ES-I3 (cell line): ENCODE measurements around the gene DUSP9.

ENCODE experiments used
- H3K36me3 ChIP-seq: 2 replicates; pipeline ENCODE4 v1.6.1; 2013; ENCODE audit warnings: mild to moderate bottlenecking, low read length, control low read depth, moderate library complexity; ENCODE audit not compliant: insufficient read depth
- H3K4me1 ChIP-seq: 2 replicates; pipeline ENCODE4 v1.6.1; 2013; ENCODE audit warnings: mild to moderate bottlenecking, control low read depth, low read length; ENCODE audit not compliant: insufficient read depth
- H3K9ac ChIP-seq: 2 replicates; pipeline ENCODE4 v1.6.1; 2013; ENCODE audit warnings: low read depth, mild to moderate bottlenecking, low read length, moderate library complexity
- H3K9me3 ChIP-seq: 2 replicates; pipeline ENCODE4 v1.6.1; 2013; ENCODE audit warnings: mild to moderate bottlenecking, low read length, moderate library complexity; ENCODE audit not compliant: control insufficient read depth, insufficient read depth

The DUSP9 gene

DNA sequence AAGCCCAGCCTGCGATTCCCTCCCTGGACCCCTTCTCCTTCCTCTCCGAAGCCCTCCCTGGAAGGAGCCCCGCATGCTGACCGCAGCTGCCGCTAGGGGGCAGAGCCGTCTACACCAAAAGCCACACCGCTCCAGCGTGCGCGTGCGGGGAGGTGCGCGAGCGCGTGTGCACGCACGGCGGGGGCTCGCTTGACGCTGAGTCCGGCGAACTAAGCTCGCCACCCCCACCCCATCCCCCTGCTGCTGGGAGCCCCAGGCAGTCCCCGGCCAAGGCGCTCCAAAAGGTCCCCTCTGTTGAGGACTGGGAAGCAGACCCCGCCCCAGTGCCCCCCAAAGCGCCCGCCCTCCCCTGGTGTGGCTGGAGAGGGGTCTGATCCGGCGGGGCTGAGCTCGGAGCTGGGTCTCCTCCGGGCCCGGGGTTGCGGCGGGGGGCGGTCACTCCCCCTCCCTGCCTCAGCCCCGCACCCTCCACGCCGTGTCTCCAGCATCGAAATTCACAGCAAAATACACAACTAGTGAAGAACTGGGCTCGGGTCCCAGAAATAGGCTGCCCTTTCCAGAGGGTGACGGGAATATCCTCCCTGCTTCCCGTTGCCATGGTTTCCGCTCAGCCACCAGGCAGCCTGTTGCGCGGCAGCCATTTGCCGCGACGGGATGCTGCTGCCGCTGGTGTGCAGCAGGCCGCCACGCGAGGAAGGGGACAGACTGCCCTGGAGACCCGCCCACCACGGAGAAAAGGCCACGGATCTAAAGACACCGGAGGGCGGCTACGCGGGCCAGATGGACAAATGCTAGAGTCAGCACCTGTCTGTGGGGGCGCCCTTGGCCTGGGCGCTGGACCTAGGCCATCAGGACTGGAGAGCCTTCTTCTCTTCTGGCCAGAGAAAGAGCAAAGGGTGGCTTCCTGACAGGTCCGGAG lies 36.8 kb upstream of the DUSP9 start:
- H3K9me3 ChIP-seq, result peaks cover 3% of the 10 kb centered on the region; the same call in 1 of the 2 replicates
- no peaks in the 10 kb centered on the region for H3K36me3 ChIP-seq
- H3K9ac ChIP-seq, result peak overlapping the region; percentile 8; the same call in 1 of the 2 replicates
- no peaks in the 10 kb centered on the region for H3K4me1 ChIP-seq

DNA sequence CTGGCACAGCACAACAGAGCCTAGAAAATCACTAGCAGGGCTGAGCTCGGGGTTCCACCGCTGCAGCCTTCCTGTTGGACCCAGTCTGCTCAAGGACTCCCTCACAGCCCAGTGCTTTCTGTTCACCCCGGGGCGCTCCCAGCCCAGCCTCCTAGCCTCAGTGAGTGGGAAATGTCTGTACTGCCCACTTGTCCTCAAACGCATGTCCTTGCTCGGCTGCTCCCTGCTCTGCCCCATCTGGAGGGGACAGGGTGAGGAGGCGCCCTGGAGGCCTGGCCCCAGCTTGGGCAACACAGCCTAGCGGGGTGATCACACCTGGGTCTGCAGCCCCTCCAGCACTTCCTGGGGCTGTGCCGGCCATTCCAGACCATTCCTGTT lies 36.2 kb upstream of the DUSP9 start:
- Histone ChIP-seq H3K9me3 (peaks cover 3% of the 10 kb centered on the region; the same call in 1 of the 2 replicates), H3K9ac (no peak overlapping the region; the same call in 1 of the 2 replicates), H3K4me1 (no peaks in the 10 kb centered on the region), H3K36me3 (no peaks in the 10 kb centered on the region)

GRCh38 chrX:153611298-153612095 lies 35.5 kb upstream of the DUSP9 start:
- no peak overlapping the region for H3K9ac ChIP-seq
- H3K36me3 ChIP-seq, result no peaks in the 10 kb centered on the region
- H3K9me3 ChIP-seq, result peaks cover 3% of the 10 kb centered on the region; the same call in 1 of the 2 replicates
- no peaks in the 10 kb centered on the region for H3K4me1 ChIP-seq

DNA sequence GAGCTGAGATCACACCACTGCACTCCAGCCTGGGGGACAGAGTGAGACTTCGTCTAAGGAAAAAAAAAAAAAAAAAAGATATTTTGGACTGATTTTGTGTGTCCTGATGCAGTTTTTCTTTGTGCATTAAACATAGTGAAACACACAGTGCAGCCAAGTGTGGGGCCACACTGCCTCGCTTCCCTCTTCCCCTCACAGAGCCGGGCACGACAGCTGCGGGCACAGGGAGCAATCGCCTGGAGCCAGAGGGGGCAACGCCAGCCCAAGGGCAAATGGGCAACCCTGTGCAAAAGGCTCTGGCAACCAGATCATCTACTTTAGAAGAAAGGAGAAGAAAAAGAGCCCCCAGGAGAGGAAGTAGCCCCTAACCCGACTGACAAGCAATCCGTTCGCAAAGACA lies 34.6 kb upstream of the DUSP9 start:
- H3K9me3 ChIP-seq, result peaks cover 3% of the 10 kb centered on the region; the same call in 1 of the 2 replicates
- no peak overlapping the region for H3K9ac ChIP-seq
- no peaks in the 10 kb centered on the region for H3K36me3 ChIP-seq
- H3K4me1 ChIP-seq, result no peaks in the 10 kb centered on the region

DNA sequence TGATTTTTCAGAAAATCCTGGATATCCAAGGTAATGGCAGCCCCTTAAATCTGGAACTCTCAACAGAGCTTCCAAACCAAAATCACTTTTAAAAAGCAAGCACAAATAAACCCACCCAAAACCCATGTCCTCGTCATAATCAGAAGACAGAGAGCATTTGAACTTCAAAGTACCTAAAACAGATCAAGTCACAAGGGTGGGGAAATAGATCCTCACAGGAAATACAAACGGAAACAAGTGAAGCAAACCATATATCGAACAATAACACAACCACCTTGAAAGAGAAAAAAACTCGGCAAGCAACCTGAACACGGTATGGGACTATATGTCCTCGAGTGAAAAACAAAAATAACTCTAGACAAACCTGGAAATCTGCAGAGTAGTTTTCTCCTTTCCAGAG lies 32.2 kb upstream of the DUSP9 start:
- H3K9me3 ChIP-seq, result peaks cover 3% of the 10 kb centered on the region; the same call in 1 of the 2 replicates

GRCh38 chrX:153620576-153620975 lies 26.4 kb upstream of the DUSP9 start:
- H3K9ac ChIP-seq, result no peak overlapping the region
- H3K9me3 ChIP-seq, result no peaks in the 10 kb centered on the region
- no peaks in the 10 kb centered on the region for H3K4me1 ChIP-seq
- no peaks in the 10 kb centered on the region for H3K36me3 ChIP-seq

More for the DNA sequence above, 32.2 kb upstream of the DUSP9 start:
- no peaks in the 10 kb centered on the region for H3K36me3 ChIP-seq
- H3K4me1 ChIP-seq, result no peaks in the 10 kb centered on the region
- H3K9ac ChIP-seq, result no peak overlapping the region

DNA sequence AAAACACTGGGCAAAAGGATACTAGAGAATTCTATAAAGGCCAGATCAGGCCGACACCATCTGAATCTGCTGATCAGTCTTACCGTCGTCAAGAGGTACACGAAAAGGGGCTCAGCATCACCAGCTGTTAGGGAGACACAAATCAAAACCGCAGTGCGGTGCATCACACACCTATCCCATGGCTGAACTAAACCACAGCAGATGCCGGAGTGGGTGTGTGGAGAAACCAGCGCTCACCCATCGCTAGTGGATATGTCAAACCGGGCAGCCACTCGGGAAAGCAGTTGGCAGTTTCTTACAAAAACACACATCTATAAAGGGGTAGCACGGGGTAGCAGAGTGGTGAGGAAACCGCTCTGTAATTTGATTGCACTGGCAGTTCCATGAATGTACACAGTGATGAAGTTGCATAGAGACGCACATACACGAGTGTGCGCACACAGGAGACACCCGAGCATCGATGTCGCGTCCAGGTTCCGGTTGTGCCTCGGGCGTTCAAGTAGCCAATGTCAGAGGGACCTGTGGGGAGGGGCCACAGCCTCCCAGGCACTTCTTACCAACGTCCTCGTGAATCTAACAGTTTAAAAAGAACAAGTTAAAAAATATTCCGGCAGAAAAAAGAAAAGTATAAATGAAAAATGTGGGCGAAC lies 24.9 kb upstream of the DUSP9 start:
- H3K4me1 ChIP-seq, result no peaks in the 10 kb centered on the region
- no peaks in the 10 kb centered on the region for H3K36me3 ChIP-seq
- no peak overlapping the region for H3K9ac ChIP-seq
- H3K9me3 ChIP-seq, result no peaks in the 10 kb centered on the region

- Histone ChIP-seq H3K4me1 (no peaks in the 10 kb centered on the region), H3K9ac (no peak overlapping the region), H3K9me3 (no peaks in the 10 kb centered on the region), H3K36me3 (no peaks in the 10 kb centered on the region)
Measured at GRCh38 chrX:153622661-153623309, 24.2 kb upstream of the DUSP9 start.

DNA sequence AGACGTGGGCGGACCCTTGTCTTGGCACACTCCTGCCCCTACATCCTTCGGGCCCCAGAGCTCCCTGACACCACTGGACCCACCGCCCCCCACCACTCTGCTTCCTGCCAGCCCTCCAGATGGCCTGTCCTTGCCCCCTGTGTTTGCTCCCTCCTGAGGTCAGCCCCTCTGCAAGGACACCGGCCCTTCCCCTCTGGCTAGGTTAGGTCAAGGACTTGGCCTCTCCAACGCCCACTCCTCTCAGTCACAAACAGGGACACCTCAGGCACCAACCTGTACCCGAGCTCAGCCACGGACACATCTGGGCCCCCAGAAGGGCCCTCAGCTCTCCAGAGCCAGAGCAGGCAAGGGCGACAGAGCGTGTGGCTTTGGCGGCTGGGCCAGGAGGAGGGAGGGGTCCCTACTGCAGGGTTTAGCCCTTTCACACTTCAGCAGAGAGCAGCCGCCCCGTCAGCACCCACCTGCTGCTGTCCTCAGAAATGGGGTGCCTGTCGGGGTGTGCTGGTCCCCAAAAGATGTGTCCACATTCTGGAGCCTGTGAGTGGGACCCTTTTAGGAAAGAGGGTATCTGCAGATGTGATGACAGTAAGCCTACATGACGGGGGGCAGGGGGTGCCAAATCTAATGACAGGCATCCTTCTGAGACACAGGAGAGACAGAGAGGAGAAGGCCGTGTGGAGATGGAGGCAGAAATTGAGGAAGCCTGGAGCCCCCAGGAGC lies 23.5 kb upstream of the DUSP9 start:
- H3K4me1 ChIP-seq, result no peaks in the 10 kb centered on the region
- no peaks in the 10 kb centered on the region for H3K9me3 ChIP-seq
- no peaks in the 10 kb centered on the region for H3K36me3 ChIP-seq
- no peak overlapping the region for H3K9ac ChIP-seq

DNA sequence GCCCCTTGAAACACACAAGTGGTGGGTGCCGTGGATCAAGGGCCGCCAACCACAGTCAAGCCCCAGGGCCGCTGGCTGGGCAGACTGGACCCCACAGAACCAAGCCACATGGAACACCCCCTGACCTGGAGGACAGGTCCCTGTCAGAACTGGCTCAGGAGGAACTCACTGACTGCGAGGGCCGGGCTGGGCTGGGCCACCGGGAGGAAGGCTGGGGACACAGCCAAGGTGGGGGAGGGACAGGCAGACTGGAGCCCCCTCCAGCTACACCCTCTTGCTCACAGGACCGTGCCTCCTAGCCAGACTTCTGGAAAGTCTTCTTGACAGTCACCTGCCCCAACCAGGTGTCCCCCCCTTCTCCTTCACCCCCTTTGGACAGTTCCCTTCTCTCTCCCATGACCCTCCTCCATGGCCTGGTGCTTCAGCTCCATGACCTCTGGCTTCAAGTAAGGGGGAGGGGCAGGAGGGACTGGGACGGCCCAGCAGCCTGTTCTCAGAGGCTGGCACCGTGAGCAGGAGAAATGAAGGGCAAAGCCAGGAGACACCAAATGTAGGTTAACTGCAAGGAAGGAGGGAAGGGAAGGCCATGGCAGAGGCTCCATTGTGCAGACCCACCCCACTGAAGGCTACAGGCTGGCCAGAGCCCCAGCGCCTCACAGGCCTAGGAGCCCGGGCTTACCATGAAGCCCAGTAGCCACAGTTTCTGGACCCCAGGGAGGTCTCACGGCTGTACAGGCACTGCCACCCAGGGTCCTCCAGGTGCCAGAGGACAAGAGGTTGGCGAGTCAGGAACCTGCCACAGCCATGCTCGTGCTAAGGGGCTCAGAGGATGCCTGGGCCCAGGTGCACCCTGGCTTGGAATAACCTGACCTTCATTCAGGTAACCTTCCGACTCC lies 22.6 kb upstream of the DUSP9 start:
- Histone ChIP-seq H3K4me1 (no peaks in the 10 kb centered on the region), H3K36me3 (no peaks in the 10 kb centered on the region), H3K9me3 (no peaks in the 10 kb centered on the region), H3K9ac (no peak overlapping the region)

DNA sequence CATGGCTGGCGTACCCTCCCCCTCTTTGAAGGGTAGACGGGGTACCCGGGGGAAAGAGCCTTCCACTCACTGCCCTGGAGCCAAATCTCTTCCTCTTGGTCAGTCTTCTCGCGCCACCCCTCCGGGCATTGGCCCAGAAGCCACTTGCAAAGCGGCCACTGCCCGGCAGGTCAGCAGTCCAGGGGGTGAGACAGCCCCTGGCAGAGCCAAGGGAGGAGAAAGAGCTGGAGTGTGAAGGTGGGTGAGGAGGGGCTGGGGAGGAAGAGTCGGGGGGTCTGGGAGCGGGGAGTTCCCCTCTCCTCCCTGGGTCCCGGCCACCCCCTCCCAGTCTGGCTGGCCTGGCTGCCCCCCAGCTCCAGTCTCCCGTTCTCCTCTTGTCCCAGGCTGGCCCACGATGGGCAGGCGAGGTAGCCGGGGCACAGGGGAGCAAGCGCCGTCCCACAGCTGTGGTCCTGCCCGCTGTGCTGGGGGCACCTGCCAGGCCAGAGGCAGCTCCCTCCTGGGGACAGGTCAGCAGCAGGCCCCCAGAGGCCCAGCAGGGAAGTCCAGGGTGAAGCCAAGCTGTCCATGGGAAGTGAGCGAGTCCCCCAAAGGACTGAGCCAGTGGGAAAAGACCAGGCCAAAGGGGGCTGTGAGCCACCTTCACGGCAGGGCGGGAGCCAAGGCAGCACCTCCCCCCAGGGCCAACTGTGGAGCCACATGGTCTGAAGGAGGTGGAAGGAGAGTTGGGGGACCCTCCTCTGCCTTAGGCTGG lies 21.6 kb upstream of the DUSP9 start:
- no peaks in the 10 kb centered on the region for H3K4me1 ChIP-seq
- no peaks in the 10 kb centered on the region for H3K9me3 ChIP-seq

DNA sequence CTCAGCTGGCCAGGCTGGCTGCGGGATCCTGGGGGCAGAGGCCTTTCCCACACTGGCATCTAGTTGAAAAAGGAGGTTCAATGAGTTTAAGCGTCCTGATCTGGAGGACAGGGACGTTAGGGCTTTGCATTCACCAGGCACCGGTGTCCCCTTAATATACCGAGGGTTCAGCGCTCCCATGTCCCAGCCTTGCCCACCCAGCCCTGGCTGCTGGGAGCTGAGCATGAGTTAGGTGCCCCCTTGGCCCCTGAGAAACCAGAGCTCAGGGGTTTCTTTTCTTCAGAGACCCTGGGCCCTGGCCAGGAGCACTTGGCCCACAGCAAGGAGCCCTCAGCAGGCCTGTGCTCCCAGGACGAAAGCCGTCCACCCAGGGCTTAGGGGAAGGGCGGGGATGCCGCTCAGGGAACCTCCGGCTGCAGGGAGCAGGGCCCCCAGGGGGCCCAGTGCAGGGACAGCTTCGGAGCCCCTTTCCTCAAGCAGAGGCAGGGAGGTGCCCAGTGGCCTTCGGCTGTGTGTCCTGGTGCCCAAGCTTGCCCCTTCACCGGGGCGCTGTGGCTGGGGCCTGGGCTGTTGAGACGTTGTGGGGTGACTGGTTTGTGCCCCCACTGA lies 20.9 kb upstream of the DUSP9 start:
- no peak overlapping the region for H3K9ac ChIP-seq
- no peaks in the 10 kb centered on the region for H3K4me1 ChIP-seq
- no peaks in the 10 kb centered on the region for H3K36me3 ChIP-seq
- no peaks in the 10 kb centered on the region for H3K9me3 ChIP-seq

More for the DNA sequence above, 21.6 kb upstream of the DUSP9 start:
- no peak overlapping the region for H3K9ac ChIP-seq
- no peaks in the 10 kb centered on the region for H3K36me3 ChIP-seq
